Ovary (tissue), 3 donors: Measurements from ENCODE around the gene DOK1.

Experiments
- CTCF ChIP-seq, 3 donors: fragments of 450-650 bp in 2 of 3; fragments of 200-600 bp in 1 of 3; IDR thresholded peaks; one replicate each; pipeline versions ENCODE4 v1.5.1 to v1.8.0; 2016 to 2022; ENCODE audit warnings: antibody characterized with exemption in 3 of 3, mild to moderate bottlenecking in 1 of 3
- EP300 ChIP-seq: sonication (generic); formaldehyde crosslinking; IDR thresholded peaks from one replicate; pipeline ENCODE4 v1.6.1; 2017; ENCODE audit warnings: antibody characterized with exemption
- POLR2A ChIP-seq: fragments of 450-650 bp; IDR thresholded peaks from one replicate; pipeline ENCODE4 v1.6.1; 2017; ENCODE audit warnings: antibody characterized with exemption, mild to moderate bottlenecking, moderate library complexity
- donor health status: DM: no; HTN: no; CAD: no.

GRCh38 chr2:74576863-74577229, 22.3 kb downstream of the DOK1 start:
- TF ChIP-seq CTCF (IDR thresholded peaks at IDR 0.05), result no peak
- TF ChIP-seq POLR2A, result no peak
- TF ChIP-seq EP300, result no peak
